Endothelial cell of umbilical vein (primary cell): ENCODE data around the gene ACTA2. TPM values are rescaled to one million over a fixed set of nuclear protein-coding genes. Genes with fewer than 3 reads are reported as not detected.
"Not testable (repeated sequence)": the region's sequence is repeated elsewhere in the genome, so short reads cannot be mapped to it uniquely, and the experiment has no call there.

Source experiments
- BruUV-seq: library from RNA; stranded (reverse); fragments of 400-500 nt; replicated peaks from 2 replicates; lab custom pipeline; 2021; lab: Mats Ljungman, UMichigan
- CTCF ChIA-PET: fragments of 300-600, 350-600 bp; sonication (Branson Sonifier 250); formaldehyde crosslinking; loops from one replicate; lab custom pipeline; 2021; ENCODE audit warnings: antibody characterized with exemption, inconsistent platforms; lab: Charles Lee
- POLR2A ChIA-PET: fragments of 300-600, 350-600 bp; sonication (Branson Sonifier 250); formaldehyde crosslinking; loops from one replicate; lab custom pipeline; 2021; ENCODE audit warnings: antibody characterized with exemption, inconsistent platforms; lab: Charles Lee
- DNase-seq: peaks from one replicate; pipeline ENCODE4 v3.0.0-alpha.2; 2011; ENCODE audit warnings: low read depth, low spot score
- FAIRE-seq: peaks from 2 replicates; lab custom pipeline; 2011; peaks lifted over from hg19 to GRCh38; lab: Jason Lieb, UNC
- H2AFZ ChIP-seq: 2 replicates; pipeline ENCODE4 v1.6.0; 2012; ENCODE audit warnings: low read depth, low read length, control low read depth, inconsistent platforms
- H3K27ac ChIP-seq: 2 replicates; pipeline ENCODE4 v1.5.1; 2011; ENCODE audit warnings: low read depth, mild to moderate bottlenecking, control low read depth, low read length, moderate library complexity; ENCODE audit not compliant: insufficient read depth
- H3K27me3 ChIP-seq, 2 experiments: 2 replicates each; pipeline versions ENCODE4 v1.6.0 to v1.6.1; 2011; ENCODE audit warnings: low read length in 2 of 2, mixed read lengths in 1 of 2; ENCODE audit not compliant: control insufficient read depth in 2 of 2, insufficient read depth in 2 of 2
- H3K36me3 ChIP-seq, 2 experiments: 2 replicates in 1 of 2; 3 replicates in 1 of 2; pipeline ENCODE4 v1.5.1; 2011; ENCODE audit warnings: low read length in 2 of 2, mild to moderate bottlenecking in 1 of 2, moderate library complexity in 1 of 2; ENCODE audit not compliant: control insufficient read depth in 2 of 2, insufficient read depth in 2 of 2; ENCODE audit errors: extremely low read depth in 1 of 2
- H3K4me1 ChIP-seq: 3 replicates; pipeline ENCODE4 v1.5.1; 2011; ENCODE audit warnings: mild to moderate bottlenecking, low read length; ENCODE audit not compliant: control insufficient read depth, insufficient read depth; ENCODE audit errors: extremely low read depth
- H3K4me2 ChIP-seq: 2 replicates; pipeline ENCODE4 v1.6.1; 2011; ENCODE audit warnings: low read length, control low read depth, mixed read lengths; ENCODE audit not compliant: insufficient read depth
- H3K4me3 ChIP-seq, 3 experiments: fragments of 200-600 bp in 1 of 3; sonication (generic), shearing (Covaris generic) in 1 of 3; replicated peaks in 1 of 3; 2 replicates each; pipeline ENCODE4 v1.5.1; 2011 to 2016; ENCODE audit warnings: control low read depth in 3 of 3, low read length in 3 of 3, mild to moderate bottlenecking in 2 of 3, inconsistent platforms in 1 of 3, low read depth in 1 of 3, moderate library complexity in 1 of 3; ENCODE audit not compliant: insufficient read depth in 1 of 3
- H3K79me2 ChIP-seq: 2 replicates; pipeline ENCODE4 v1.6.0; 2012; ENCODE audit warnings: low read length, inconsistent platforms; ENCODE audit not compliant: control insufficient read depth, insufficient read depth
- H3K9ac ChIP-seq: replicated peaks from 2 replicates; pipeline ENCODE3; 2011; ENCODE audit warnings: low read length, control low read depth; ENCODE audit not compliant: insufficient read depth; ENCODE audit errors: extremely low read depth
- H3K9me1 ChIP-seq: replicated peaks from 3 replicates; pipeline ENCODE4 v1.6.0; 2011; ENCODE audit warnings: mild to moderate bottlenecking, low read length; ENCODE audit not compliant: control insufficient read depth, insufficient read depth; ENCODE audit errors: extremely low read depth
- H3K9me3 ChIP-seq: replicated peaks from 2 replicates; pipeline ENCODE4 v1.5.1; 2012; ENCODE audit warnings: low read length, inconsistent platforms; ENCODE audit not compliant: control insufficient read depth, insufficient read depth
- H4K20me1 ChIP-seq: replicated peaks from 2 replicates; pipeline ENCODE3; 2011; ENCODE audit warnings: mild to moderate bottlenecking, low read length; ENCODE audit not compliant: control insufficient read depth, insufficient read depth; ENCODE audit errors: extremely low read depth
- CTCF ChIP-seq, 2 donors: IDR thresholded peaks; 1 replicate in 1 of 2; 2 replicates in 1 of 2; pipeline ENCODE4 v1.5.1; 2011; ENCODE audit warnings: low read length in 2 of 2, mild to moderate bottlenecking in 2 of 2, moderate library complexity in 2 of 2, control low read depth in 1 of 2, inconsistent platforms in 1 of 2, low read depth in 1 of 2; ENCODE audit not compliant: insufficient read depth in 1 of 2; ENCODE audit errors: extremely low read depth in 1 of 2
- MYC ChIP-seq: IDR thresholded peaks from one replicate; pipeline ENCODE4 v1.6.1; 2011; ENCODE audit warnings: mild to moderate bottlenecking, low read depth, low read length
- dilution Hi-C: fragments of 300-500 bp; cut with MboI; formaldehyde crosslinking; loops from one replicate; pipeline ENCODE4 v1.15.0; 2019; ENCODE audit warnings: low sequenced_read_pairs; ENCODE audit not compliant: extremely low pct_ligation_motif_present
- intact Hi-C: fragments of 100-400 bp; cut with micrococcal nuclease; formaldehyde crosslinking; loops from one replicate; pipeline ENCODE4 v1.10.0; 2022
- polyA plus RNA-seq, 4 experiments: library from polyadenylated mRNA; depleted of rRNA in 3 of 4; stranded (reverse) in 3 of 4; unstranded in 1 of 4; fragments of >200 nt; gene quantifications; 2 replicates each; pipeline versions ENCODE4 v1.2.1 to v1.2.3, GENCODE V29; 2011 to 2012; ENCODE audit warnings: missing spikeins in 1 of 4
- total RNA-seq: library from RNA; stranded (reverse); gene quantifications from 2 replicates; pipeline ENCODE4 v1.2.3, GENCODE V29; 2021

ACTA2 gene
- total and polyA plus RNA-seq, 2 donors (not counting 3 experiments of a cell fraction or from before 2014, with no cell fraction given), result 6.3 to 9.7 TPM

GRCh38 chr10:88932539-88933256 is 19.9 kb downstream of the ACTA2 start:
- no peaks in the 10 kb centered on the region for H3K79me2 ChIP-seq
- DNase-seq (peak; percentile 55), FAIRE-seq (peak; percentile 94)
- no peak overlapping the region for H3K27ac ChIP-seq
- ChIA-PET CTCF (interaction anchor here (0.5 to 11.9 kb wide), 57 partner anchors 9 to 429 kb away, joined by 3 to 584 read pairs (median 4); partner anchors contain the start of genes CH25H, FAS, RNLS and STAMBPL1), POLR2A (no interaction called here)
- H3K9me3 ChIP-seq, result no peaks in the 10 kb centered on the region
- no peak overlapping the region for H3K4me3 ChIP-seq
- no peaks in the 10 kb centered on the region for H3K36me3 ChIP-seq
- H2AFZ ChIP-seq, result no peak overlapping the region
- dilution Hi-C loops (no loop called here), intact Hi-C loops (loop anchor here (1.0 to 5.0 kb wide), 6 partner anchors 50 to 780 kb away; partner anchors contain the start of gene RNLS)
- no peaks in the 10 kb centered on the region for H4K20me1 ChIP-seq
- H3K9me1 ChIP-seq, result no peaks in the 10 kb centered on the region
- H3K4me1 ChIP-seq, result peaks cover 4% of the 10 kb centered on the region
- TF ChIP-seq MYC, result no peak
- TF ChIP-seq CTCF (IDR thresholded peaks at IDR 0.05; ENCODE audit: extremely low read depth in 1 of 2, insufficient read depth in 1 of 2, low read depth in 1 of 2, low read length in 2 of 2), result peak; percentile 75 to 84
- H3K4me2 ChIP-seq, result no peak overlapping the region
- peaks cover 0 to 2% of the 10 kb centered on the region in 2 experiments for H3K27me3 ChIP-seq
- BruUV-seq, result no TSS peak
- H3K9ac ChIP-seq, result no peak overlapping the region

- H3K4me2 ChIP-seq, H4K20me1 ChIP-seq, H3K4me1 ChIP-seq, H3K27ac ChIP-seq, FAIRE-seq, H3K36me3 ChIP-seq, dilution Hi-C loops, BruUV-seq, H3K79me2 ChIP-seq, DNase-seq, H3K27me3 ChIP-seq, H3K9me1 ChIP-seq, H3K4me3 ChIP-seq, H2AFZ ChIP-seq, H3K9me3 ChIP-seq, H3K9ac ChIP-seq, POLR2A ChIA-PET: not testable (repeated sequence)
- CTCF ChIA-PET, result interaction anchor here (0.5 to 11.9 kb wide), 53 partner anchors 8 to 1081 kb away, joined by 3 to 584 read pairs (median 4); partner anchors contain the start of genes CH25H, FAS, RNLS and STAMBPL1
- intact Hi-C loops, result loop anchor here (1.0 to 5.0 kb wide), 6 partner anchors 50 to 780 kb away; partner anchors contain the start of gene RNLS
Measured at GRCh38 chr10:88932029-88932428, 20.5 kb downstream of the ACTA2 start.
